Rectal smooth muscle tissue (tissue), 1 donor: ENCODE data around the gene QRICH2.
"Not testable (repeated sequence)": the region's sequence is repeated elsewhere in the genome, so short reads cannot be mapped to it uniquely, and the experiment has no call there.

Source experiments
- H3K27ac ChIP-seq: one replicate; pipeline ENCODE4 v1.7.0; 2013; ENCODE audit warnings: low read depth, low read length, inconsistent platforms
- H3K27me3 ChIP-seq: one replicate; pipeline ENCODE4 v1.7.0; 2013; ENCODE audit warnings: low read length; ENCODE audit not compliant: control insufficient read depth, insufficient read depth
- H3K36me3 ChIP-seq: one replicate; pipeline ENCODE4 v1.7.0; 2013; ENCODE audit warnings: low read length; ENCODE audit not compliant: control insufficient read depth, insufficient read depth
- H3K4me1 ChIP-seq: one replicate; pipeline ENCODE4 v1.7.0; 2013; ENCODE audit warnings: low read length; ENCODE audit not compliant: control insufficient read depth, insufficient read depth
- H3K4me3 ChIP-seq: one replicate; pipeline ENCODE4 v1.7.0; 2013; ENCODE audit warnings: low read length
- H3K9ac ChIP-seq: one replicate; pipeline ENCODE4 v1.7.0; 2013; ENCODE audit warnings: low read length

QRICH2 gene

GRCh38 chr17:76225373-76226086 is 82.5 kb downstream of the QRICH2 start:
- not testable (repeated sequence) for H3K9ac ChIP-seq, H3K4me3 ChIP-seq, H3K4me1 ChIP-seq, H3K27me3 ChIP-seq, H3K27ac ChIP-seq, H3K36me3 ChIP-seq
